ENCODE results near the gene SLC25A14. TPM values are rescaled to one million over a fixed set of nuclear protein-coding genes. Genes with fewer than 3 reads are reported as not detected.
"Not testable (repeated sequence)": the region's sequence is repeated elsewhere in the genome, so short reads cannot be mapped to it uniquely, and the experiment has no call there.

The SLC25A14 gene
- total and polyA plus RNA-seq, 4 experiments from 2014 or later: 7.8 to 15.8 (median 10.9) TPM

- H3K36me3 ChIP-seq (ENCODE audit: insufficient read depth, low read length): no peaks in the 10 kb centered on the region
- no peak overlapping the region for H3K4me3 ChIP-seq (ENCODE audit: low read length in 2 of 2)
- no peaks in the 10 kb centered on the region for H3K27me3 ChIP-seq (ENCODE audit: insufficient read depth, low read length)
- ChIA-PET POLR2A (ENCODE audit: partially characterized antibody) (no interaction called here), CTCF (ENCODE audit: partially characterized antibody) (no interaction called here)
- H3K4me1 ChIP-seq (ENCODE audit: insufficient read depth, low read length): no peaks in the 10 kb centered on the region
- DNase-seq: no peak
- H3K4me1 Mint-ChIP-seq: no peaks in the 10 kb centered on the region
- H3K27ac ChIP-seq (ENCODE audit: low read depth, low read length): no peak overlapping the region
- no peak overlapping the region for H3K4me3 Mint-ChIP-seq
- H3K27ac Mint-ChIP-seq: peak overlapping the region in 1 of 7 donors; percentile 30
- H3K9me3 ChIP-seq (ENCODE audit: control insufficient read depth in 1 of 2, low read length in 2 of 2): no peaks in the 10 kb centered on the region
- no peaks in the 10 kb centered on the region for H3K36me3 Mint-ChIP-seq
- peaks cover 1 to 2% of the 10 kb centered on the region in 2 donors for H3K27me3 Mint-ChIP-seq
- intact Hi-C loops (cut with micrococcal nuclease): no loop called here
- peaks cover 0 to 2% (median 0%) of the 10 kb centered on the region in 8 donors for H3K9me3 Mint-ChIP-seq
These were observed 38.3 kb upstream of the SLC25A14 start for GRCh38 chrX:130301405-130301804.

- H3K27me3 Mint-ChIP-seq: peaks cover 1 to 2% of the 10 kb centered on the region in 2 donors
- Histone ChIP-seq H3K27me3 (ENCODE audit: insufficient read depth, low read length) (no peaks in the 10 kb centered on the region), H3K4me1 (ENCODE audit: insufficient read depth, low read length) (no peaks in the 10 kb centered on the region), H3K36me3 (ENCODE audit: insufficient read depth, low read length) (no peaks in the 10 kb centered on the region), H3K27ac (ENCODE audit: low read depth, low read length) (no peak overlapping the region), H3K9me3 (ENCODE audit: control insufficient read depth in 1 of 2, low read length in 2 of 2) (no peaks in the 10 kb centered on the region), H3K4me3 (ENCODE audit: low read length in 2 of 2) (no peak overlapping the region)
- DNase-seq: no peak
- intact Hi-C loops (cut with micrococcal nuclease): no loop called here
- peaks cover 0 to 2% (median 0%) of the 10 kb centered on the region in 8 donors for H3K9me3 Mint-ChIP-seq
- ChIA-PET POLR2A (ENCODE audit: partially characterized antibody) (no interaction called here), CTCF (ENCODE audit: partially characterized antibody) (no interaction called here)
- no peaks in the 10 kb centered on the region for H3K4me1 Mint-ChIP-seq
- no peak overlapping the region for H3K4me3 Mint-ChIP-seq
- no peaks in the 10 kb centered on the region for H3K36me3 Mint-ChIP-seq
- H3K27ac Mint-ChIP-seq: no peak overlapping the region
These were observed 37.7 kb upstream of the SLC25A14 start for GRCh38 chrX:130301977-130302376.

- no peak for DNase-seq
- Mint-ChIP-seq H3K4me3 (no peak overlapping the region), H3K27me3 (peaks cover 1 to 2% of the 10 kb centered on the region in 2 donors), H3K4me1 (no peaks in the 10 kb centered on the region), H3K9me3 (peaks cover 0 to 2% (median 0%) of the 10 kb centered on the region in 8 donors), H3K36me3 (no peaks in the 10 kb centered on the region), H3K27ac (no peak overlapping the region)
- intact Hi-C loops (cut with micrococcal nuclease): no loop called here
- ChIA-PET POLR2A (ENCODE audit: partially characterized antibody) (no interaction called here), CTCF (ENCODE audit: partially characterized antibody) (no interaction called here)
- Histone ChIP-seq H3K4me1 (ENCODE audit: insufficient read depth, low read length) (no peaks in the 10 kb centered on the region), H3K27ac (ENCODE audit: low read depth, low read length) (no peak overlapping the region), H3K9me3 (ENCODE audit: control insufficient read depth in 1 of 2, low read length in 2 of 2) (no peaks in the 10 kb centered on the region), H3K4me3 (ENCODE audit: low read length in 2 of 2) (no peak overlapping the region), H3K36me3 (ENCODE audit: insufficient read depth, low read length) (no peaks in the 10 kb centered on the region), H3K27me3 (ENCODE audit: insufficient read depth, low read length) (no peaks in the 10 kb centered on the region)
These were observed 34.9 kb upstream of the SLC25A14 start for GRCh38 chrX:130304587-130305368.

GRCh38 chrX:130319886-130320285 lies 19.8 kb upstream of the SLC25A14 start:
- H3K27me3 ChIP-seq (ENCODE audit: insufficient read depth, low read length); H3K9me3 Mint-ChIP-seq; H3K4me1 ChIP-seq (ENCODE audit: insufficient read depth, low read length); CTCF ChIA-PET (ENCODE audit: partially characterized antibody); H3K4me3 ChIP-seq (ENCODE audit: low read length in 2 of 2); DNase-seq; H3K9me3 ChIP-seq (ENCODE audit: control insufficient read depth in 1 of 2, low read length in 2 of 2); H3K36me3 Mint-ChIP-seq; intact Hi-C loops (cut with micrococcal nuclease); H3K27ac ChIP-seq (ENCODE audit: low read depth, low read length); H3K27me3 Mint-ChIP-seq; H3K4me1 Mint-ChIP-seq; H3K27ac Mint-ChIP-seq; H3K36me3 ChIP-seq (ENCODE audit: insufficient read depth, low read length); POLR2A ChIA-PET (ENCODE audit: partially characterized antibody); H3K4me3 Mint-ChIP-seq: not testable (repeated sequence)

GRCh38 chrX:130321550-130321949 lies 18.2 kb upstream of the SLC25A14 start:
- POLR2A ChIA-PET (ENCODE audit: partially characterized antibody): no interaction called here
- intact Hi-C loops (cut with micrococcal nuclease): no loop called here
- H3K27ac Mint-ChIP-seq: no peak overlapping the region
- H3K4me1 Mint-ChIP-seq: no peaks in the 10 kb centered on the region
- no peaks in the 10 kb centered on the region for H3K4me1 ChIP-seq (ENCODE audit: insufficient read depth, low read length)
- peaks cover 3 to 6% of the 10 kb centered on the region in 2 donors for H3K27me3 Mint-ChIP-seq
- CTCF ChIA-PET (ENCODE audit: partially characterized antibody): no interaction called here
- no peak overlapping the region for H3K27ac ChIP-seq (ENCODE audit: low read depth, low read length)
- no peak overlapping the region for H3K4me3 ChIP-seq (ENCODE audit: low read length in 2 of 2)
- no peaks in the 10 kb centered on the region for H3K36me3 Mint-ChIP-seq
- H3K4me3 Mint-ChIP-seq: no peak overlapping the region
- H3K36me3 ChIP-seq (ENCODE audit: insufficient read depth, low read length): no peaks in the 10 kb centered on the region
- no peaks in the 10 kb centered on the region for H3K9me3 ChIP-seq (ENCODE audit: control insufficient read depth in 1 of 2, low read length in 2 of 2)
- no peaks in the 10 kb centered on the region for H3K27me3 ChIP-seq (ENCODE audit: insufficient read depth, low read length)
- H3K9me3 Mint-ChIP-seq: peaks cover 0 to 7% (median 0%) of the 10 kb centered on the region in 8 donors
- DNase-seq: no peak

DNA sequence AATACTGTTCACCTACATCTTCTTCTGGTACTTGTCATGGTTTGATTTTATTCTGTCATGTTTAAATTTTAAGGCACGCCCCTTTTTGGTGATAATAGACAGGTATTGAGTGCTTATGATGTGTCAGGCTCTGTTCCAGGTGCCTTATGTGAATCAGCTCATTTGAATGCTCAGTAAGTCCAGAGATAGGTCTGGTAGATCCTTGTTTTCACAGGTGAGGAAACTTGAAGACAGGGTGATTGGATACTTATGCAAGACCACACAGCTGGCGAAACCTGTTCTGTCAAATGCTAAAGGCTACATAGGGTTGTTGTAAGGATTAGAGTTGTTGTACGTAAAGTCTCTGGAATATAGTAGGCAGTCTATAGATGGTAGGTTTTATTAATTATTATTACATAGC lies 9.6 kb upstream of the SLC25A14 start:
- H3K4me1 ChIP-seq (ENCODE audit: insufficient read depth, low read length): no peaks in the 10 kb centered on the region
- ChIA-PET POLR2A (ENCODE audit: partially characterized antibody) (no interaction called here), CTCF (ENCODE audit: partially characterized antibody) (interaction anchor here (0.8 to 3.3 kb wide), 4 partner anchors 8 to 591 kb away, joined by 3 to 22 read pairs (median 4); no protein-coding TSS in a partner anchor)
- Mint-ChIP-seq H3K9me3 (no peaks in the 10 kb centered on the region), H3K36me3 (no peaks in the 10 kb centered on the region), H3K27me3 (peaks cover 3 to 14% of the 10 kb centered on the region in 2 donors), H3K4me1 (peaks cover 0 to 2% (median 0%) of the 10 kb centered on the region in 4 donors), H3K27ac (no peak overlapping the region), H3K4me3 (no peak overlapping the region)
- H3K36me3 ChIP-seq (ENCODE audit: insufficient read depth, low read length): no peaks in the 10 kb centered on the region
- H3K27me3 ChIP-seq (ENCODE audit: insufficient read depth, low read length): no peaks in the 10 kb centered on the region
- DNase-seq: no peak
- intact Hi-C loops (cut with micrococcal nuclease): no loop called here
- no peaks in the 10 kb centered on the region for H3K9me3 ChIP-seq (ENCODE audit: control insufficient read depth in 1 of 2, low read length in 2 of 2)
- no peak overlapping the region for H3K4me3 ChIP-seq (ENCODE audit: low read length in 2 of 2)
- no peak overlapping the region for H3K27ac ChIP-seq (ENCODE audit: low read depth, low read length)

- ChIA-PET POLR2A (ENCODE audit: partially characterized antibody) (no interaction called here), CTCF (ENCODE audit: partially characterized antibody) (interaction anchor here (0.8 to 3.3 kb wide), 3 partner anchors 264 to 591 kb away, joined by 3 to 22 read pairs (median 4); no protein-coding TSS in a partner anchor)
- Histone ChIP-seq H3K4me3 (ENCODE audit: low read length in 2 of 2) (no peak overlapping the region), H3K36me3 (ENCODE audit: insufficient read depth, low read length) (no peaks in the 10 kb centered on the region), H3K9me3 (ENCODE audit: control insufficient read depth in 1 of 2, low read length in 2 of 2) (no peaks in the 10 kb centered on the region), H3K4me1 (ENCODE audit: insufficient read depth, low read length) (no peaks in the 10 kb centered on the region), H3K27ac (ENCODE audit: low read depth, low read length) (no peak overlapping the region), H3K27me3 (ENCODE audit: insufficient read depth, low read length) (no peaks in the 10 kb centered on the region)
- Mint-ChIP-seq H3K4me3 (no peak overlapping the region), H3K27ac (no peak overlapping the region), H3K36me3 (no peaks in the 10 kb centered on the region), H3K4me1 (peaks cover 0 to 2% (median 0%) of the 10 kb centered on the region in 4 donors), H3K27me3 (peaks cover 3 to 14% of the 10 kb centered on the region in 2 donors), H3K9me3 (no peaks in the 10 kb centered on the region)
- peak in 4 of 5 donors; percentile 12 to 34 (median 20) for DNase-seq
- intact Hi-C loops (cut with micrococcal nuclease): loop anchor here (1.0 kb wide), 1 partner anchor 9 kb away; the partner anchor contains the start of gene SLC25A14
These were observed 9.0 kb upstream of the SLC25A14 start for GRCh38 chrX:130330706-130331105.
